GM21576 (cell line): ENCODE measurements around the gene RAB5IF.
"Not testable (repeated sequence)": the region's sequence is repeated elsewhere in the genome, so short reads cannot be mapped to it uniquely, and the experiment has no call there.

Experiments
- ATAC-seq: cut with Tn5 transposase; IDR thresholded peaks from one replicate; pipeline ENCODE4 v1.9.1; 2021; ENCODE audit warnings: mild to moderate bottlenecking, moderate library complexity; ENCODE audit not compliant: unreplicated experiment

Gene RAB5IF

DNA sequence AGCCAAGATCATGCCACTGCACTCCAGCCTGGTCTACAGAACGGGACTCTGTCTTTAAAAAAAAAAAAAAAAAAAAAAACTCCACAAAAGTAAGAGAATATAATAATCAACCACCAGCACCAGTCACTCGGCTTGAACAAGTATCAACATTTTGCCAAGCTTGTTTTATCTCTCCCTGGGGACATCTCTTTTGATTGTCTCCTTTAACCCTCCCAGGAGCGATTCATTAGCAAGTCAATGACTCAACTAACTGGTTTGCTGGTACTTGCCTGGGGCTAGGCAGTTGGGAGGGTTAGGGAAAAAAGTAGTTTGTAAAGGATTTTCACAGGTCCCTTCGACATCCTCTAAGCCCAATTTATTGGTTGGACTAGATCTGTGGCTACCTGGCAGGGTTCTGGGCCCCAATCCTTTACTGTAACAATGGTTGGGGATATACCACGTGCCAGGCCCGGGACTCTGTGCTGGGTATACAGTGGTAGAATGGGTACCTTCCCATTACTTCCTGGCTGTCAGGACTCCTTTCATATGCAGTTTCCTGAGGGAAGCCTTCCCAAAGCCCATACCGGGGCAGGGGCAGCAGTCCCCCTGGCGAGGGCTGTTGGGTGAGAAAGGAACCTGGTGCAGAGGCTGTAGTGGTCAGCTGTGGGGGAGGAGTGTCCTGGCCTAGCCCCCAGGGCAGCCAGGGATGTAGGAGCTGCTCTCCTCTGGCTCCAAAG lies 20.0 kb upstream of the RAB5IF start:
- ATAC-seq: no peak

DNA sequence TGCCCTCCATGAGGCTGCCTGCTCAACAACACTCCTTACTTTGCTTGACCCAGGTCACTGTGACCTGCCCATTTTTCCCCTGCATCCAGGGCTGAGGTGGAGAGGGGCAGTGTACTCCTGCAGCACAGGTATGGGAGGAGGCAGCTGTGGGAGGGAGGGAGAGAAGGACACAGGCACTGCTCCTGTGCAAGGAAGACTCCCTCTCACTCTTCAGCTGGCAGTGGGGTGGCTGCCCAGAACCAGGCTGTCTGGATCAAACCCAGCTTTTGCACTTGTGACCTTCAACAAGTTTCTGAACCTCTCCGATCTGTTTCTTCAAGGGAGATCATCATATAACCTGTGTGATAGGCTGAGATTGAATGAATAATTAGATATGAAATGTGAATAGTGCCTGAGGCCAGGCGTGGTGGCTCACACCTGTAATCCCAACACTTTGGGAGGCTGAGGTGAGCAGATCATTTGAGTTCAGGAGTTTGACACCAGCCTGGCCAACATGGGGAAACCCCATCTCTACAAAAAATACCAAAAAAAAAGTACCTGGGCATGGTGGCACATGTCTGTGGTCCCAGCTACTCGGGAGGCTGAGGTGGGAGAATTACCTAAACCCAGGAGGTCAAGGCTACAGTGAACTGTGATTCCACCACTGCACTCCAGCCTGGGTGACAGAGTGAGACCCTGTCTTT lies 18.1 kb upstream of the RAB5IF start:
- ATAC-seq: no peak

DNA sequence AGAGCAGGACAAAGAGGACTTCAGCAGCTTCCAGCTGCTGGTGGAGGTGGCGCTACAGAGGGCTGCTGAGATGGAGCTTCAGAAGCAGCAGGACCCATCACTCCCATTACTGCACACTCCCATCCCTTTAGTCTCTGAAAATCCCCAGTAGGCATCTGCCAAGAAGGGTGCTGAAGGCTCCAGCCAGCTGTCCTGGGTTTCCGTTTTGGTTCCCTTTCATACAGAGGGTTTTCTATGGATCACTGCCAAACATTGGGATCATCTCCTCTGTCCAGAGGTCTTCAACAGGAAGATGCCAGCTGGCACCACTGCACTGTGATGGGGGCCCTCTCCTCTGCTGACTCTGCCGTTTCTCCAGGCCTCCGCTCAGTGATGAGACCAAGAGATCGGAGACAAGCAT lies 14.3 kb upstream of the RAB5IF start:
- no peak for ATAC-seq

DNA sequence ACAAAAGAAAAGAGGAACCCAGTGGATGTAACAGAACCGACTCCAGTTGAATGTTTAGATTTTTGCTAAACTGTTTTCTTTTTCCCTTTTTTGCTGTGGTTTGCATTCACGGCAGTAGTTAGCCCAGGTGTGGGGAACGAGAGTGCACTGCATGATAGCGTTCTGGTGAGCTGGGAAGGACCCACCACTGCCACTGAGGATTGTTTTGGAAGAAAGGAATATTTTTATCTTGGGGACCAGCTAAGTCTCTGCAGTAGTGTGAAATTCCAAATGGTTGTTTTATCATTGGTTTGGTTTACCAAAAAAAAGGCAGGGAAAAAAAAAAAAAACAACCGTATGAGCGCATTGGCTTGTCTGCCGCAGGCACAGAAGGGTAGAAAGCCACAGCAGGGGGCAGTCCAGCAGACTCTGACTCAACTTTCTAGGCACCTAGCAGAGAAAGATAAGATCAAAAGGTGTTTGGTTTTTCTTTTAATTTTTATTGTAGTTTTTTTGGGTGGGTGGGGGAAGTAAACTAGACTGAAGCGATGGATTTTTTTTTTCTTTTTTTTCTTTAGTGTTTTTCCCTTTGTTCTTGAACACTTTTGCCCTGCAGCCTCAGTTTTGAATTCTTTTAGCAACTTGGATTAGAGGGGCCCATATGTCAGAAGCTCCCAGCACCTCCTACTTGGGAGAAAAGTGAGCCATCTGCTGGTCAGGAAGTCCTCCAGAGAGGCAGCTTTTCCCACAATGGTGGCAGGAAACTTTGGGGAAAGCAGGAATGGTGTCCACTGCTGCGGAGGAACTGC lies 13.5 kb upstream of the RAB5IF start:
- no peak for ATAC-seq

DNA sequence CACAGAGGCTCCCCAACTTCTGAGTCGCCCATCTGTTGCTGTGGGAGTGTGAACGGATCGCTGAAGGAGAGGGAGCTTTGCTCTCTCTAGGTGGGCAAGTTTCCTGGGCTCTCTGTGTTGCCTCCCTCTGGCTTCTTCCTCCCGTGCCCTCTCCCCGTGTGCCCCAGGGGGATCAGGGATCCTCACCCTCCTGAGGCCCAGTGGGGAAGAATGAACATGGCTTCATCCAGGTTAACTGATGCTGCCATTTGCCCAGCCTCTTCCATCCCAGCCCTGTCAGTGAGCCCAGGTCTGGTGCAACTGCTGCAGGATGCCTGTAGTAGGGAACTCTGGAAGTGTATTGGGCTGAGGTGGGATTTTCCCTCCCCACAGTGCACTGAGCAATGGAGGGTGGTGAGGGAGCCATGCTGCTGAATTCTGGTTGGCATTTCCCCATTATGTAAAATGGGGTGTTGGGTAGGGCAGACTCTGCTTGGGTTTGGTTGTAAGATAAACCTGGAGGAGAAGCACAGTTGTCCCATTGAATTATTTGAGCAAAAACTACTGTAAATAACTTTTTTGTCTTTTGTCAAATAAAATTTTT lies 12.1 kb upstream of the RAB5IF start:
- ATAC-seq: no peak

DNA sequence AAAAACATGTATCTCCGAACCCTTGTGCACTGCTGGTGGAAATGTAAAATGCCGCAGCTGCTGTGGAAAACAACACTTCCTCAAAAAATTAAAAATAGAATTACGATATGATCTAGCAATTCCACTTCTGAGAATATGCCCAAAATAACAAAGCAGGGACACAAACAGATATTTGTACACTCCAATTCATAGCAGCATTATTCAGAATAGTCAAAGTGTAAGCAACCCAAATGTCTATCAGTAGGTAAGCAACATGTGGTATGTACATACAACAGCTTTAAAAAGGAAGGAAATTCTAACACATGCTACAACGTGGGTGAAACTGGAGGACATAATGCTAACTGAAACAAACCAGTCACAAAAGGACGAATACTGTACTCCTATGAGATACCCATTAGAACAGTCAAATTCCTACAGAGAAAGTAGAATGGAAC lies 5.7 kb upstream of the RAB5IF start:
- ATAC-seq: no peak

DNA sequence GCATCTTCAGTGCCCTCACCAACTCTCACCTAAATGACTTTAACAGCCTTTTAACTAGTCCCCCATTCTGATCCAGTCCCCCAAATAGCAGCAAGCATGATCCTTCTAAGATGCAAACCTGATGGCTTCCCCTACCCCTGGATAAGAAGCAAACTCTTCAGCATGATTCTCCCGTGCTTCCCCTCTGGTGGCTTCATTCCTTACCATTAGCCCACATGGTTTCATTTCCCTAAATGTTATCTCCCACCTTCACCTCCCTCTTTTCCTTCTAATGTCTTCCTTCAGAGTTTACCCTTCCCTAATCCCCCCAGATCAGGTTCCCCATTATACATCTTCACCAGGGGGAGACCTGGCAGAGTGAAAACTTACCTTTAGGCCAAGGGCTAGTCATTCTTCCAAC lies 4.0 kb upstream of the RAB5IF start:
- ATAC-seq: no peak

DNA sequence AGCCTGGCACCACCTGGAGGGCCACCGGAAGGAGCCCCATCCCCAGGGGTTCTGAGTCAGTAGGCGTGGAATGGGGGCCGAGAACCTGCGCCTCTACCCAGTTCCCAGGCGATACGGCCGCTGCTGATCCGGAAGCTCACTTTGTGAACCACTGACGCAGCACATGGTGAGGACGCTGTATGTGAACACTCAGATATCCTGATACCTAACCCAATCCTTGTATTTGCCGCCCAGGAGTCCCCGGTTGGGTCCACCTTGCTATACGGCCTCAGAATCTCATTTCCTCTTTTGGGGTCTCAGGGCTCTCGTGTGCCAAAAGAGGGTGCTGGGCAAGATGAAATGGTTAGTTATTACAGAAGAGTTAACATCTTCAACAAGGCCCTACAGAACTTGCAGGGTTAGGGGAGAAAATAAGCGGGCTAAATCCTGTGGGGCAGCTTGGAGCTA lies 604 bp upstream of the RAB5IF start:
- peak; percentile 39 for ATAC-seq

DNA sequence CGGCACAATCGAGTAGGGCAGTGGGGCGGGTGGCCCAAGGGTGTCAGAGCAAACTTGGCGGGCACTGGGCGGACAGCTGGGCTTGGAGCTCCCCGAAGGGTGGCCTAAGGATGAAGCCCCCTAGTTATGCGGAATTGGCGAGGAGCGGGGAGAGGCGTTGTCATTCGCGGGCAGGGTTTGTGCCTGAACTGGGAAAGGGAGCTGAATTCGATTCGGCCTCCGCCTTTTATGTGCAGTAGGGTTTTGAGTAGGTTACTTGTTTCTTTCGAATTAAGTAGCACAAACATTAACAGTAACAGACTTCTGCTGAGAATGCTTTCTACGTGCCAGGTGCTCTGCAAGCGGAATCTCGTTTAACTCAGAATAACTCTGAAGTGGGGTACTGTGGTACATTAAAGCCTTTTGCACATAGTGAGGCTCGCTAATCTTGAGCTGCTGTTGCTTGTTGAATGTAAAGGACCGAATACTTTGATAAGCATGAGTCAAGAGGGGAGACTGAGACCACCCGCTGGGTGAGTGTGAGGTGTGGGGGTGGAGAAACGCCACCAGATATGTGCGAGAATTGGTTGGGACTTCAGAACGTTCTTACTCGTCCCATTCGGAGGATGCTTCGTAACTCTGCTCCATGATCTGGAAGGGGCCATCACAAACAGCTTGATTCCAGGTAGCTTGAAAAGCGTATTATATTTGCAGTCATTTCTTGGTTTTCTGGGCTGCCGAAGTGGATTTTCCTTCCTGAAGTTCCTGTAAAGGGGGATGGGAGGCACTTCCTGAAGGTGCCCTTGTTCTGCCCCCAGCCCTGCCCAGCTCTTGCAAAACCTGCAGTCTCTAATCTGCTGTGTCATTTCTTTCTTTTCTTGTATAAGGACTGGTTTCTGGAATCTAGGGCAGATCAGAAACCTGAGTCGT lies 833 bp downstream of the RAB5IF start:
- no peak for ATAC-seq

DNA sequence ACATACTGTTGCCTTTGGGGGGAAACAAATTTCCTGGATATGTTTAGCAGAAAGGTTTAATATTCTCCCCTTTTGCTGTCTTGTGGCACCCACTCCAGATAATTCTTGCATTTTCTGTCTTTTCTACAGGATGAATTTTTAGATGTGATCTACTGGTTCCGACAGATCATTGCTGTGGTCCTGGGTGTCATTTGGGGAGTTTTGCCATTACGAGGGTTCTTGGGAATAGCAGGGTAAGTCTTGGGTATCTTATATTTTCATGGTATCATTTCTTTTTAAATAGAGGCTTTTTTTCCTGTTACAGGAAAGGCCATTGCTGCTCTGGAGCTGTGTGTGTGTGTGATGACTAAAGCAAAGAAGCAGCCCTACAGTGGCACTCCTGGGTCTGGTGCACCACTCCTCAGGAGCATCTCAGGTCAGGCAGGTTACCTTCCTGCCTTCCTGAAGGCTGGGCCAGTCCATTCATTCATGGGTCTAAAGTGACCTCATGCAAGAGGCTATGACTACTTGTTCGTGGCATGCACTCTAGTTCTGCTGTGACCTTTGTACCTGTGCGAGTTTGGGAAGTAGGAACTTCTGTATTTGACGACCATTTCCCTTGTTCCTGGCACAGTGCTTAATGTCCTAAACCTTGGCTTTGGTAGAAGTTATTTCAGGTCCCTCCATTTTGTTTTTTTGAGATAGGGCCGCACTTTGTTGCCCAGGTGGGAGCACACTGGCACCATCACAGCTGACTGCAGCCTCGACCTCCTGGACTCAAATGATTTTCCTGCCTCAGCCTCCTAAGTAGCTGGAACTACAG lies 2.2 kb downstream of the RAB5IF start:
- ATAC-seq: no peak

DNA sequence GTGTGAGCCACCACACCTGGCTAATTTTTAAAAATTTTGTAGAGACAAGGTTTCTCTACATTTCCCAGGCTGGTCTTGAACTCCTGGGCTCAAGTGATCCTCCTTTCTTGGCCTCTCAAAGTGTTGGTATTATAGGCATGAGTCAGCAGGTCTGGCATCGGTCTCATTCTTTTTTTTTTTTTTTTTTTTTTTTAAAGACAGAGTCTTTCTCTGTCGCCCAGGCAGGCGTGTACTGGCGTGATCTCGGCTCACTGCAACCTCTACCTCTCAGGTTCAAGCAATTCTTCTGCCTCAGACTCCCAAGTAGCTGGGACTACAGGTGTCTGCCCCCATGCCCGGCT lies 2.8 kb downstream of the RAB5IF start:
- not testable (repeated sequence) for ATAC-seq

DNA sequence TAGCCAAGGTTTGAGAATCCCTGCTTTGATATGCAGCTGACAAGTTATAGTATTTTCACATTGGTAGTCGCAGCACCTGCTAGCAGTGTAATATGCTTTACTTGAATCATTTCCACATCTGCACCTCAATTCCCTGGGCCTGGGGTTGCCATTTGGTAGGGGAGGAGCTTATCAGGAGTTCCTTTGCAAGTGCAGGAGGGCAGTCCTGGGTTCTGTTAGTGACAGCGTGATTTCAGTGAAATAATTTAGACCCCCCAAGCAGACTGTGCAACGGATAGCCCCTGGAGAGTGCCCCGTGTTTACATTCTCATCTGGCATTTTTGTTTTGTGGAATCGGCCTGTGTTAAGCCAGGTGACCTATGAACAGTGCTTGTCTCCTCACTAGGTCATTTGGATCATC lies 6.0 kb downstream of the RAB5IF start:
- no peak for ATAC-seq

DNA sequence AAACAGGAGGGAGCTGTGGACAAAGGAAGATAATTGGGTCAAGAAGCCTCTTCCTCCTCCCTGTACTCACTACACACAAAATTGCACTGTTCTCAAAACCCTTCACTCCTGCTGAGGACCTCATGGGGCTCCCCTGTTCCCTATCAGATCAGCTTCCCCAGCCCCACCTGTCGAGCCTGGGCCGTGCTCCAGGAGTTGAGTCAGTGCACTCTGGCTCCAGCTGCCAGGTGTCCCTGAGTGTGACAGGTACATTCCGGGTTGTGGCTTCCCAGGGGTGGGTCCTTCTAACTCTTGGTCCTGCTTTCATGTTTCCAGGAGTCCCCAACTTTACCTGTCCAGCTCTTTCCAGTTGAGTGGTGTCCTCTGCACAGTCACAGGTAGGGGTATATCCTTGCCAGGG lies 8.4 kb downstream of the RAB5IF start:
- ATAC-seq: no peak

DNA sequence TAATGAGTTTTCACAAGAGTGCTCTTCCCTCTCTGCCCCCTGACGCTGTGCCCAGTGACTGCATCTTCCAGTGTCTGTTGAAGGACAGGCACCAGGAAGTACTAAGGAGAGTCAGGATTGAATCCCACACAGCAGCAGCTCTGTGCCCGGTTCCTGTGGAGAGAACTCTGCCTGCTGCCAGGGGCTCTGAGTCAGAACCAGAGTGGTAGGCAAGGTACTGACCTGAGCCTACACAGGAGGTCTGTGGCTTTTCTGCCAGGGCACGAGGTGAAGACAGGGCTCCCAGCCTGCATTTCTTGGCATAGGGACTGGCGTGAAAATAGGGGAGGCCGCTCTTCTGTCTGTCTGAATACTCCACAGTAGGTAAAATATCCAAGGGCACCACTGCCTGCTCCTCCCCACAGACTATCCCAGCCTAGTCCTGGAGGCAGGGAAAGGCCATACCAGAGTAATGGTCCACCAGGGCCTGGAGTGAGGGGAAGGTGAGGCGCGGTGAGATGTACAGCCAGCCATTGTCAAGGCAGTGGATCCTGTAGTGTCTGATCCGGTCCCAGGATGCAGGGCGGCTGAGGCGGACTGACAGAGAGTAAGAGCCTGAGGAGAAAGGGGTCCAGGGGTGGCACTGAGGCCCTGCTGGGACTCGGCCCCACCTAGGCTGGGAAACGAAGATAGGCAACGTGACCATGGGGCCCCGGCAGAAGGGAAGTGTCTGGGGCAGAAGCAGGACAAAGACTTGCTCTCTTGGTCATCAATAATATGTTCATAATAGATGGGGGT lies 9.4 kb downstream of the RAB5IF start:
- ATAC-seq: no peak

DNA sequence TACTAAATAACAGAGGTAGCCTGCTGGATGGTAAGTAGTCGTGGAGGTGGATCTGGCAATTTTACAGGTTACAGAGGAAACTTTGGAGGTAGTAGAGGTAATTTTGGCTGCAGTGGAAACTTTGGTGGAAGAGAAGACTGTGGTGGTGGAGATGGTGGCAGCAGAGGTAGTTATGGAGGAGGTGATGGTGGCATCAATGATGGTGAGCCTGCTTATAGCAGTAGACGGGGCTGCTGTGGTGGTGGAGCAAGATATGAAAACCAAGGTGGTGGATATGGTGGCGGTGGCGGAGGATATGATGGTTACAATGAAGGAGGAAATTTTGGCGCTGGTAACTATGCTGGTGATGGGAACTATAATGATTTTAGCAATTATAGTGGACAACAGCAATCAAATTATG lies 15.3 kb downstream of the RAB5IF start:
- no peak for ATAC-seq

DNA sequence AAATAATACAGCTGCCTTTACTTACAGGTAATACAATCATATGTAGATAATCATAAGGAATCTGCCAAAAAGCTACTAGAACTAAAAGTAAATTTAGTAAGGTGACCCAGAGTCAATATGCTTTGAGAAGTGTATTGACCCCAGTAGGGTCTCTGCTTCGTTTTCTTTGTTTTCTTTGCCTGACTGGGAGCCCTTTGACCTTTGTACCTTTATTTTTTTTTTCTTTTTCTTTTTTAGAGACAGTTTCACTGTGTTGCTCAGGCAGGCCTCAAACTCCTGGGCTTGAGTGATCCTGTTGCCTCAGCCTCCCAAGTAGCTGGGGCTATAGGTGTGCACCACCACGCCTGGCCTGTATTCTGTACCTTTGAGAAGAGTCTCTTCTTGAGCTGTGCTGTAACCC lies 17.9 kb downstream of the RAB5IF start:
- no peak for ATAC-seq

DNA sequence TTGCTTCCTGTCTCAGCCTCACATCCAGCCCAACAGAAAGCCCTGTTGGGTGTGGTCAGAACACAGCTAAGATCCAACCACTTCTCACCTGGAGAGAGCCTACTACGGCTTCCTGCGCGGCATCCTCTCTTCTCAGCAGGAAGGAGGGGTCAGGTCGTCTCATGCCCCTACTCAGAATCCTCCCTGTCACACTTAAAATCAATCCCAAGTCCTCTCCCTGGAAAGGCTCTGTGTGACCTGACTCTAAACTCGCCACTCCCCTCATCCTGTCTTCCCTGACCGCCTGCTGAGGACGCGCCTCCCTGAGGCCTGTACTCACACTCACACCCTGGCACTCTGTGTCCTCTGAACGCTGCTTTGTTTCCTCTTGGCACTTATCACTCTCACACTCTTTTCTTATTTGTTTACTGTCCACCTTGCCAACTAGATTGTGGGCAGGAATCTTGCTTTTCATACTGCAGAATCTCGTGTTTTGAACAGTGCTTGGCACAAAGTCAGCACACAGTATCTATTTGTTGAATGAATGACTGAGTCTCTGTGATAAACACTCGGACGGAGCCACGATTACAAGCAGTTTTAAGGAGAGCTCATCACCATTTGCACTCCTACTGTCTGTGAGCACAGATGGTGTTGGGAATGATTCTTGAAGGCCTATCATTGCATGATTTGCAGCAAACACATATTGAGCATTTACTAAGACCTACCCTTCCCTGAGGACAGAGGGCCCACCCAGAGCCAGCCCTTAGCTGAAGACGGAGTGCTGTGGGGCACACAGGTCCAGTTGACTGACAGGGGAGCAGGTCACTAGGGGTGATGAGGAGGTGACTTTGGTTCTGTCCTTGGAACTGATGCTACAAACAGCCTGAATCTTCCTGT lies 18.7 kb downstream of the RAB5IF start:
- no peak for ATAC-seq

DNA sequence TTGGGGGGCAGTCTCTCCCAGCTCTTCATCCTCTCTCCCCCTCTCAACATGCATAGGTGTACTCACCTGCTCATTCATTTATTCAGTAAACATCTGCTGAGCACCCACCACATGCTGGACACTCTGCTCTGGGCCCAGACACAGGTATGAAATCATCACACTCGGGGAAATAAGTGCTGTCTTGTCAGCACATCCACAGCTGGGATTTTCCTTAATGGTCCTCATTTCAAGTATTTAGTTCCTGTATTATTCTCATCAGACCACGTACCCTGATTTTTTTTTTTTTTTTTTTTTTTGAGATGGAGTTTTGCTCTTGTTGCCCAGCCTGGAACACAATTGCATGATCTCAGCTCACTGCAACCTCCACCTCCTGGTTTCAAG lies 19.4 kb downstream of the RAB5IF start:
- no peak for ATAC-seq
